GM06990 (cell line): ENCODE measurements around the gene MEF2B.
"Not testable (repeated sequence)": the region's sequence is repeated elsewhere in the genome, so short reads cannot be mapped to it uniquely, and the experiment has no call there.

Experiments
- DNase-seq: peaks from one replicate; pipeline ENCODE4 v3.0.0-alpha.2; 2011; ENCODE audit not compliant: insufficient read length; ENCODE audit errors: extremely low read depth
- H3K27me3 ChIP-seq: replicated peaks from 2 replicates; pipeline ENCODE4 v1.6.0; 2011; ENCODE audit warnings: low read length; ENCODE audit not compliant: control insufficient read depth, insufficient read depth
- H3K36me3 ChIP-seq: 2 replicates; pipeline ENCODE4 v1.5.1; 2011; ENCODE audit warnings: low read length; ENCODE audit not compliant: control insufficient read depth, insufficient read depth
- H3K4me3 ChIP-seq: replicated peaks from 2 replicates; pipeline ENCODE4 v1.5.1; 2011; ENCODE audit warnings: low read depth, mild to moderate bottlenecking, control low read depth, low read length
- CTCF ChIP-seq: IDR thresholded peaks from 2 replicates; pipeline ENCODE4 v1.5.1; 2011; ENCODE audit warnings: low read length, control low read depth, mild to moderate bottlenecking, inconsistent platforms; ENCODE audit not compliant: insufficient read depth, poor library complexity, severe bottlenecking

MEF2B gene

GRCh38 chr19:19139876-19140229, 30.2 kb downstream of the MEF2B start:
- Histone ChIP-seq H3K36me3 (no peaks in the 10 kb centered on the region), H3K4me3 (no peak overlapping the region), H3K27me3 (no peaks in the 10 kb centered on the region)
- no peak for DNase-seq
- TF ChIP-seq CTCF: no peak

- no peak for TF ChIP-seq CTCF
- no peaks in the 10 kb centered on the region for H3K36me3 ChIP-seq
- H3K4me3 ChIP-seq: peak within 1 kb of the TSS; percentile 90
- H3K27me3 ChIP-seq: no peaks in the 10 kb centered on the region
- DNase-seq: peak; percentile 93
Measured at GRCh38 chr19:19138109-19138981, 31.7 kb downstream of the MEF2B start, which contains the start of gene TMEM161A. TSS of gene TMEM161A (minus strand) at chr19:19138478. CDS start at chr19:19138428, 50 bp downstream.

- no peak for DNase-seq
- Histone ChIP-seq H3K36me3 (peaks cover 2% of the 10 kb centered on the region; the same call in 1 of the 2 replicates), H3K27me3 (no peaks in the 10 kb centered on the region), H3K4me3 (peak overlapping the region; percentile 90)
- TF ChIP-seq CTCF: no peak
Measured at GRCh38 chr19:19137556-19138108, 32.4 kb downstream of the MEF2B start.

GRCh38 chr19:19135713-19136112, 34.4 kb downstream of the MEF2B start:
- DNase-seq, H3K4me3 ChIP-seq, H3K27me3 ChIP-seq, H3K36me3 ChIP-seq: not testable (repeated sequence)

- peak; percentile 19 for TF ChIP-seq CTCF
- DNase-seq: peak; percentile 68
- Histone ChIP-seq H3K4me3 (no peak overlapping the region), H3K36me3 (peaks cover 2% of the 10 kb centered on the region), H3K27me3 (no peaks in the 10 kb centered on the region)
Measured at GRCh38 chr19:19134687-19135158, 35.3 kb downstream of the MEF2B start.

GRCh38 chr19:19133985-19134384, 36.1 kb downstream of the MEF2B start:
- no peak for TF ChIP-seq CTCF
- H3K27me3 ChIP-seq: no peaks in the 10 kb centered on the region
- H3K36me3 ChIP-seq: peaks cover 2% of the 10 kb centered on the region

More at GRCh38 chr19:19133985-19134384, 36.1 kb downstream of the MEF2B start:
- DNase-seq: no peak
- no peak overlapping the region for H3K4me3 ChIP-seq
